CD4-positive, alpha-beta T cell (primary cell): ENCODE measurements around the gene COL18A1. TPM values are rescaled to one million over a fixed set of nuclear protein-coding genes. Genes with fewer than 3 reads are reported as not detected.
"Not testable (repeated sequence)": the region's sequence is repeated elsewhere in the genome, so short reads cannot be mapped to it uniquely, and the experiment has no call there.

Experiments
- ATAC-seq: fragments of 200-7000 bp; cut with Tn5 transposase; one replicate; pipeline ENCODE4 v1.10.0; 2022; ENCODE audit warnings: mild to moderate bottlenecking; ENCODE audit not compliant: poor library complexity
- CTCF ChIA-PET: fragments of 350-600 bp; sonication (Branson Sonifier 250); formaldehyde crosslinking; loops from one replicate; lab custom pipeline; 2021; ENCODE audit warnings: antibody characterized with exemption, inconsistent platforms; lab: Charles Lee
- POLR2A ChIA-PET: fragments of 350-600 bp; sonication (Branson Sonifier 250); formaldehyde crosslinking; loops from one replicate; lab custom pipeline; 2021; ENCODE audit warnings: antibody characterized with exemption, inconsistent platforms; lab: Charles Lee
- DNase-seq, 14 experiments: peaks; one replicate each; pipeline ENCODE4 v3.0.0-alpha.2; 2013 to 2020; ENCODE audit warnings: mixed read lengths in 2 of 14
- H3K27ac ChIP-seq, 2 donors: one replicate each; pipeline versions ENCODE4 v1.5.1 to v1.7.0; 2013; ENCODE audit warnings: low read length in 2 of 2, low read depth in 1 of 2, mild to moderate bottlenecking in 1 of 2
- H3K27me3 ChIP-seq, 2 experiments: 1 replicate in 1 of 2; 2 replicates in 1 of 2; pipeline versions ENCODE4 v1.6.1 to v1.7.0; 2013; ENCODE audit warnings: low read length in 2 of 2, control low read depth in 1 of 2, mild to moderate bottlenecking in 1 of 2, moderate library complexity in 1 of 2; ENCODE audit not compliant: insufficient read depth in 2 of 2, control insufficient read depth in 1 of 2
- H3K36me3 ChIP-seq: one replicate; pipeline ENCODE4 v1.6.1; 2013; ENCODE audit warnings: low read length, control low read depth; ENCODE audit not compliant: insufficient read depth
- H3K4me1 ChIP-seq: one replicate; pipeline ENCODE4 v1.6.1; 2013; ENCODE audit warnings: low read length, control low read depth; ENCODE audit not compliant: insufficient read depth
- H3K4me3 ChIP-seq: one replicate; pipeline ENCODE4 v1.5.1; 2013; ENCODE audit warnings: mild to moderate bottlenecking, low read length, moderate library complexity
- H3K9me3 ChIP-seq, 2 experiments: 1 replicate in 1 of 2; 2 replicates in 1 of 2; pipeline versions ENCODE4 v1.6.1 to v1.7.0; 2013; ENCODE audit warnings: low read length in 2 of 2, mild to moderate bottlenecking in 2 of 2, control low read depth in 1 of 2, moderate library complexity in 1 of 2; ENCODE audit not compliant: control insufficient read depth in 1 of 2, insufficient read depth in 1 of 2
- H3K27ac Mint-ChIP-seq: one replicate; pipeline ENCODE4 v1.8.0; 2020; ENCODE audit warnings: mixed read lengths
- H3K27me3 Mint-ChIP-seq: one replicate; pipeline ENCODE4 v1.8.0; 2021; ENCODE audit warnings: mixed read lengths
- H3K36me3 Mint-ChIP-seq: one replicate; pipeline ENCODE4 v1.8.0; 2021; ENCODE audit warnings: low read depth, mixed read lengths
- H3K4me1 Mint-ChIP-seq: one replicate; pipeline ENCODE4 v1.8.0; 2021; ENCODE audit warnings: low read depth, mixed read lengths
- H3K4me3 Mint-ChIP-seq: one replicate; pipeline ENCODE4 v1.8.0; 2020; ENCODE audit warnings: mild to moderate bottlenecking, mixed read lengths
- H3K9me3 Mint-ChIP-seq: one replicate; pipeline ENCODE4 v1.8.0; 2020; ENCODE audit warnings: mixed read lengths
- CTCF ChIP-seq: fragments of 200-600 bp; IDR thresholded peaks from one replicate; pipeline ENCODE4 v1.8.0; 2022; ENCODE audit warnings: antibody characterized with exemption, mild to moderate bottlenecking
- intact Hi-C, 2 experiments: fragments of 100-400 bp; cut with DNase I in 1 of 2; cut with micrococcal nuclease in 1 of 2; formaldehyde crosslinking; loops; one replicate each; pipeline versions ENCODE4 v1.15.1 to v1.9.0; 2023 to 2025; cut with DNase I, micrococcal nuclease
- total RNA-seq, 174 experiments: library from RNA in 2 of 174; stranded (reverse) in 2 of 174; gene quantifications; one replicate each; pipeline ENCODE4 v1.2.3 and lab custom pipeline; 2021 to 2026

The COL18A1 gene
- total RNA-seq, 2 experiments from 2014 or later = 15.2 to 16.0 TPM

- no peak overlapping the region for H3K27ac Mint-ChIP-seq
- ChIA-PET POLR2A (no interaction called here), CTCF (no interaction called here)
- H3K36me3 Mint-ChIP-seq = no peaks in the 10 kb centered on the region
- no peak for DNase-seq
- peaks cover 7% of the 10 kb centered on the region for H3K27me3 Mint-ChIP-seq
- ATAC-seq = no peak
- Histone ChIP-seq H3K36me3 (no peaks in the 10 kb centered on the region), H3K4me3 (no peak overlapping the region), H3K4me1 (peaks cover 3% of the 10 kb centered on the region), H3K27ac (no peak overlapping the region), H3K9me3 (no peaks in the 10 kb centered on the region), H3K27me3 (peaks cover 0 to 4% of the 10 kb centered on the region in 2 experiments)
- H3K4me3 Mint-ChIP-seq = no peak overlapping the region
- peaks cover 4% of the 10 kb centered on the region for H3K4me1 Mint-ChIP-seq
- intact Hi-C loops = no loop called here
- TF ChIP-seq CTCF = no peak
- H3K9me3 Mint-ChIP-seq = no peaks in the 10 kb centered on the region
Measured at GRCh38 chr21:45362077-45362747, 42.8 kb upstream of the COL18A1 start.

GRCh38 chr21:45362748-45363145 lies 42.2 kb upstream of the COL18A1 start:
- Histone ChIP-seq H3K4me3 (no peak overlapping the region), H3K4me1 (peaks cover 3% of the 10 kb centered on the region), H3K36me3 (no peaks in the 10 kb centered on the region), H3K9me3 (no peaks in the 10 kb centered on the region), H3K27ac (no peak overlapping the region), H3K27me3 (peaks cover 0 to 4% of the 10 kb centered on the region in 2 experiments)
- CTCF ChIA-PET = no interaction called here
- Mint-ChIP-seq H3K27me3 (peaks cover 6% of the 10 kb centered on the region), H3K27ac (no peak overlapping the region), H3K9me3 (no peaks in the 10 kb centered on the region), H3K36me3 (no peaks in the 10 kb centered on the region), H3K4me3 (no peak overlapping the region), H3K4me1 (peaks cover 4% of the 10 kb centered on the region)
- POLR2A ChIA-PET = no interaction called here
- no peak for TF ChIP-seq CTCF
- intact Hi-C loops = no loop called here
- no peak for DNase-seq
- no peak for ATAC-seq

GRCh38 chr21:45363272-45363671 lies 41.7 kb upstream of the COL18A1 start:
- H3K27me3 ChIP-seq, H3K36me3 ChIP-seq, H3K9me3 Mint-ChIP-seq, POLR2A ChIA-PET, H3K36me3 Mint-ChIP-seq, H3K9me3 ChIP-seq, intact Hi-C loops, H3K4me1 Mint-ChIP-seq, ATAC-seq, CTCF ChIA-PET, H3K4me3 Mint-ChIP-seq, H3K4me3 ChIP-seq, H3K27ac ChIP-seq, DNase-seq, H3K27me3 Mint-ChIP-seq, H3K4me1 ChIP-seq, H3K27ac Mint-ChIP-seq: not testable (repeated sequence)
